Measurements from ENCODE around the gene BBS7. TPM values are rescaled to one million over a fixed set of nuclear protein-coding genes. Genes with fewer than 3 reads are reported as not detected.
A peak's percentile ranks its signal among the peaks of the same experiment; 100 is the strongest.

The BBS7 gene
- total and polyA plus RNA-seq, 9 of the 15 experiments (the other 6 are each of a cell fraction or from before 2014, with no cell fraction given), result 13.4 to 25.8 (median 16.4) TPM

GRCh38 chr4:121869841-121870822 lies at the start of gene BBS7 (continued):
- no peak for TF ChIP-seq PTBP1 (IDR thresholded peaks at IDR 0.05; ENCODE audit: low read depth, low read length)
- TF ChIP-seq POLR2AphosphoS5 (IDR thresholded peaks at IDR 0.05; ENCODE audit: control insufficient read depth, insufficient read depth, low read depth, low read length), result peak; percentile 81
- peak; percentile 76 for TF ChIP-seq KDM5B (IDR thresholded peaks at IDR 0.05; ENCODE audit: insufficient replicate concordance, low read depth, low read length)
- TF ChIP-seq TARDBP (IDR thresholded peaks at IDR 0.05), result no peak
- peak in 1 of 3 experiments; percentile 16 for TF ChIP-seq YY1 (IDR thresholded peaks at IDR 0.05; ENCODE audit: borderline replicate concordance in 1 of 3, control insufficient read depth in 1 of 3, extremely low read depth in 1 of 3, insufficient read depth in 3 of 3, insufficient read length in 1 of 3, insufficient replicate concordance in 2 of 3, low read depth in 1 of 3, low read length in 2 of 3)
- peak; percentile 69 to 72 for TF ChIP-seq NRF1 (conservative IDR thresholded peaks at IDR 0.05 in 1 of 2, IDR thresholded peaks at IDR 0.05 in 1 of 2)
- TF ChIP-seq ZNF830 (CRISPR knock-in tag; IDR thresholded peaks at IDR 0.05), result no peak
- TF ChIP-seq, protein P1, sequence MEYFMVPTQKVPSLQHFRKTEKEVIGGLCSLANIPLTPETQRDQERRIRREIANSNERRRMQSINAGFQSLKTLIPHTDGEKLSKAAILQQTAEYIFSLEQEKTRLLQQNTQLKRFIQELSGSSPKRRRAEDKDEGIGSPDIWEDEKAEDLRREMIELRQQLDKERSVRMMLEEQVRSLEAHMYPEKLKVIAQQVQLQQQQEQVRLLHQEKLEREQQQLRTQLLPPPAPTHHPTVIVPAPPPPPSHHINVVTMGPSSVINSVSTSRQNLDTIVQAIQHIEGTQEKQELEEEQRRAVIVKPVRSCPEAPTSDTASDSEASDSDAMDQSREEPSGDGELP (CRISPR knock-in tag; IDR thresholded peaks at IDR 0.05; ENCODE audit: borderline replicate concordance), result peak; percentile 47; the same call in 1 of the 2 replicates
- TF ChIP-seq TBL1XR1 (IDR thresholded peaks at IDR 0.05; ENCODE audit: low read length in 2 of 2), result 0 out of 4 replicates have a peak, but pooled peaks of 1 of the 2 experiments have one; percentile 19
- peak; percentile 82; the same call in 1 of the 2 replicates for TF ChIP-seq MTA3 (IDR thresholded peaks at IDR 0.05; ENCODE audit: borderline replicate concordance)
- peak; percentile 23; the same call in 1 of the 2 replicates for TF ChIP-seq TCF7 (IDR thresholded peaks at IDR 0.05; ENCODE audit: borderline replicate concordance)
- TF ChIP-seq, protein P2, sequence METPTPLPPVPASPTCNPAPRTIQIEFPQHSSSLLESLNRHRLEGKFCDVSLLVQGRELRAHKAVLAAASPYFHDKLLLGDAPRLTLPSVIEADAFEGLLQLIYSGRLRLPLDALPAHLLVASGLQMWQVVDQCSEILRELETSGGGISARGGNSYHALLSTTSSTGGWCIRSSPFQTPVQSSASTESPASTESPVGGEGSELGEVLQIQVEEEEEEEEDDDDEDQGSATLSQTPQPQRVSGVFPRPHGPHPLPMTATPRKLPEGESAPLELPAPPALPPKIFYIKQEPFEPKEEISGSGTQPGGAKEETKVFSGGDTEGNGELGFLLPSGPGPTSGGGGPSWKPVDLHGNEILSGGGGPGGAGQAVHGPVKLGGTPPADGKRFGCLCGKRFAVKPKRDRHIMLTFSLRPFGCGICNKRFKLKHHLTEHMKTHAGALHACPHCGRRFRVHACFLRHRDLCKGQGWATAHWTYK (CRISPR knock-in tag; IDR thresholded peaks at IDR 0.05), result no peak
- TF ChIP-seq NFYB (IDR thresholded peaks at IDR 0.05; ENCODE audit: extremely low read depth, insufficient read length), result peak; percentile 46
- no peak for TF ChIP-seq SREBF2 (CRISPR knock-in tag; IDR thresholded peaks at IDR 0.05)
- 0 out of 2 replicates have a peak, but pooled peaks have one; percentile 35 for TF ChIP-seq RB1 (IDR thresholded peaks at IDR 0.05; ENCODE audit: low read depth)
- TF ChIP-seq CREM (IDR thresholded peaks at IDR 0.05; ENCODE audit: low read depth), result peak; percentile 96
- TF ChIP-seq, protein P3, sequence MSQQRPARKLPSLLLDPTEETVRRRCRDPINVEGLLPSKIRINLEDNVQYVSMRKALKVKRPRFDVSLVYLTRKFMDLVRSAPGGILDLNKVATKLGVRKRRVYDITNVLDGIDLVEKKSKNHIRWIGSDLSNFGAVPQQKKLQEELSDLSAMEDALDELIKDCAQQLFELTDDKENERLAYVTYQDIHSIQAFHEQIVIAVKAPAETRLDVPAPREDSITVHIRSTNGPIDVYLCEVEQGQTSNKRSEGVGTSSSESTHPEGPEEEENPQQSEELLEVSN (IDR thresholded peaks at IDR 0.05; ENCODE audit: borderline replicate concordance in 1 of 2, extremely low read depth in 1 of 2, insufficient read depth in 1 of 2, insufficient read length in 1 of 2, low read depth in 1 of 2, low read length in 1 of 2, poor library complexity in 1 of 2, severe bottlenecking in 1 of 2), result peak; percentile 44 to 45
- TF ChIP-seq ATF1 (CRISPR knock-in tag; IDR thresholded peaks at IDR 0.05), result peak; percentile 71
- TF ChIP-seq ATF1 (tag; IDR thresholded peaks at IDR 0.05), result peak; percentile 97
- TF ChIP-seq ZNF764 (CRISPR knock-in tag; IDR thresholded peaks at IDR 0.05; ENCODE audit: low read depth), result no peak
- peak; percentile 86; the same call in 1 of the 2 replicates for TF ChIP-seq PHF8 (IDR thresholded peaks at IDR 0.05; ENCODE audit: borderline replicate concordance, low read length)
- TF ChIP-seq POLR2G (IDR thresholded peaks at IDR 0.05; ENCODE audit: low read depth, low read length), result peak; percentile 87
- TF ChIP-seq BACH1 (tag; IDR thresholded peaks at IDR 0.05), result no peak
